ENCODE results near the gene SF3B4.
"Not testable (repeated sequence)": the region's sequence is repeated elsewhere in the genome, so short reads cannot be mapped to it uniquely, and the experiment has no call there.

The SF3B4 gene

GRCh38 chr1:149887456-149888246 is 40.0 kb downstream of the SF3B4 start:
- peak; percentile 96 for DNase-seq (ENCODE audit: low spot score)

- DNase-seq (ENCODE audit: low spot score), result not testable (repeated sequence)
These were observed 40.5 kb downstream of the SF3B4 start for GRCh38 chr1:149887196-149887455.

DNA sequence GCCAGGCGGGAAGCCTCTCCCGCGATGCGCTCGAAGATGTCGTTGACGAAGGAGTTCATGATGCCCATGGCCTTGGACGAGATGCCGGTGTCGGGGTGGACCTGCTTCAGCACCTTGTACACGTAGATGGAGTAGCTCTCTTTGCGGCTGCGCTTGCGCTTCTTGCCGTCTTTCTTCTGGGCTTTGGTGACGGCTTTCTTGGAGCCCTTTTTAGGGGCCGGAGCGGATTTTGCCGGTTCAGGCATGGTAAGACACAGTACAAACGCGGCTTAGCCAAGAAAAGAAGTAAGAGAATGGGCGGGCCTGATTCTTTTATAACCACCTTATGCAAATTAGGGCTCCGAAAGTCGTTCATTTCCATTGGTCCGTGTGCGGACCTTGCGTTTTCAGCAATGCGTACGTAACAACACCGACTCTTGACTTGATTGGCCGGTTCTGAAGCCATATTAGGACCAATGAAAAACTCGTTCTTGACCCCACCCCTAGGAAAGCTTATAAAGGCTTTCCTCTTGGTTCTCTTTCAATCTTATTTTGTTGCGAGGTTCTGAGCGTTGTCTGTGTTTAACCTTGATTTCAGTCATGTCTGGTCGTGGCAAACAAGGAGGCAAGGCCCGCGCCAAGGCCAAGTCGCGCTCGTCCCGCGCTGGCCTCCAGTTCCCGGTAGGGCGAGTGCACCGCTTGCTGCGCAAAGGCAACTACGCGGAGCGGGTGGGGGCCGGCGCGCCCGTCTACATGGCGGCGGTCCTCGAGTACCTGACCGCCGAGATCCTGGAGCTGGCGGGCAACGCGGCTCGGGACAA is 41.0 kb downstream of the SF3B4 start:
- DNase-seq (ENCODE audit: low spot score), result peak; percentile 98

DNA sequence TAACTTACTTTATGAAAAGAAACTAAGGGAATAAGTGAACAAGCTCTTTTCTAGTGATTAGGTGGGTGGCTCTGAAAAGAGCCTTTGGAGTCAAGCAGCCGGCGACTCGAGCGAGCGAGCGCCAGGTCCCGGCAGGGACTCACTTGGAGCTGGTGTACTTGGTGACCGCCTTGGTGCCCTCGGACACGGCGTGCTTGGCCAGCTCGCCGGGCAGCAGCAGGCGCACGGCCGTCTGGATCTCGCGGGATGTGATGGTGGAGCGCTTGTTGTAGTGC is 41.5 kb downstream of the SF3B4 start:
- DNase-seq (ENCODE audit: low spot score), result not testable (repeated sequence)

- peak; percentile 87 for DNase-seq (ENCODE audit: low spot score)
These were observed 42.1 kb downstream of the SF3B4 start for GRCh38 chr1:149885339-149886120.

DNA sequence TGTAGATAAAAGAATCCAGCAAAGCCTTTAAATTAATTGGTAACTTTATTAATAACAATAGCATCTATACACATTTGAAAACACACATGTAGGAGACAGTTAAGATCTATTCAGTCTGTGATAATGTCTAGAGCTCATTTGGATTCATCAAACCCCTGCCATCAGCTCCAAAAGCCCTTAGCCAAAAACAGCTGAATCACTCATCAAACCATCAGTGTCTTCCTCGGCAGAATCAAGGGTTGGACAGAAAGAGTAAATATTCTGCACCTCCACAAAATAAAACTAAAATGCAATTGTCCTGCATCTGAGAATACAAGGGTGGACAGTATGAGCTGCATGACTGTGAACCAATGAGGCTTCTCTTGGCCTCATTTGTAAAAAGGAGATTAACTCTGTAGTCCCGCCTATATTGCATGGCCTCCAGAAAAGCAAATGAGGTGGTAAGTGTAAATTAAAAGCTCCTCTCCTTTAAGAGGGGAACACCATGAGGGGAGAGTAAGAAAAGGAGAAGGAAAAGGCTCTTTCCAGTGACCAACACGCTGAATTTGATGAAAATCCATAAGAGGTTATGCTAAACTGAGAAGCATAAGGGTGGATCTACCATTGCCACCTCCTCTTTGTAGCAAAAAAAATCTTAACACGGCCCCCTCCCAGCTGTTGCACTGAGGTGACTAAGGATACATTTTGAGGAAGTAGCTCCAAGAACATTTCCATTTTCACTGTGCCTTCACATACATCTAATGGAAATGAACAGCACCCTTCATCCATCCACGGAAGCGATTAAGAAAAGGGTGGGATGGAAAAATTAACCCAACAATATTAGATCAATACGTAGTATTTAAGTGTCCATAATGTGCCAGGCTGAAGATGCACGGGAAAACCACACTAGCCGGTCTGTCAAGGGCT is 42.9 kb downstream of the SF3B4 start:
- DNase-seq (ENCODE audit: low spot score), result peak; percentile 74

- no peak for DNase-seq (ENCODE audit: low spot score)
These were observed 43.9 kb downstream of the SF3B4 start for GRCh38 chr1:149883598-149884247.

DNA sequence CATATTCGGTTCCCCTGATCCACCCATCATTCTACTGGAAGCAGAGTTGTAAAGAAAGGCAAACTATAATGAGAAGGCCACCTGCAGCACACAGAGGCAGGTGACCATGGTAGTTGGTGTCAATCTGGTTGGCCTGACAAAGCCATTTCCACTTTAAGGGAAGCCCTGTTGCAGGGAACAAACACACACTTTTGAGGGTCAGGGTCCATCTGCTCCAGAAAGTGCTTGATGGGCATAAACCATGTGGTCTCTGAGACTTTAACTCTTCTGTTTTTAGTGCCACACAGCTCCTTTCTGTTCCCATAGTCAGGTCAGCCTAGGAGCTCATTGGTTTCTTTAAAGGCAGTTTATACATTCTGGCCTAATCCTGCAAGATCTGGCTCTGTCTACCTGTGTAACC is 45.7 kb downstream of the SF3B4 start:
- no peak for DNase-seq (ENCODE audit: low spot score)

DNA sequence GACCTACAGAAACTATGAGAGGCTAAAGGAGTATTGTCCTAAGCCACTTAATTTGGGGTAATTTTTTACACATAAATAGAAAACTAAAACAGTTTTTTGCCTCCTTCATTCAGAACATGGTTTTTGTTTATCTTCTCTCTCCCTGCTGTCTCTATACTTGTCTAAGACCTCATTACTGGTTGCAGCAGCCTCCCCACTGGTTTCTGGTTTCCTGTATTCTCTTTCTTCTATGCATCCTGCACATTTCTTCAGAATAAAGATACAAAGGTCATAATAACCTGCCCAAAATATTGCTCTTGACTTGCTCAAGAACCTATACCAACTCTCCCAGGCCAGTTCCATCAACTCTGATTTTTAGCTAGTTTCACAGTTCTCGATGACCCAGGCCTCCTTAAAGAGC is 48.0 kb downstream of the SF3B4 start:
- DNase-seq (ENCODE audit: low spot score), result no peak

- DNase-seq (ENCODE audit: low spot score), result no peak
These were observed 50.2 kb downstream of the SF3B4 start for GRCh38 chr1:149877211-149877946.

All from hematopoietic multipotent progenitor cell treated with erythropoietin and hydrocortisone succinate and interleukin-3 and kit ligand, for 15 days (in vitro differentiated cells).